ENCODE measurements around the gene KCP. TPM values are rescaled to one million over a fixed set of nuclear protein-coding genes. Genes with fewer than 3 reads are reported as not detected.

Gene KCP
- total and polyA plus RNA-seq, 8 donors: 0.73 to 2.3 (median 1.6) TPM; not detected in 5

- TF ChIP-seq, protein P1, sequence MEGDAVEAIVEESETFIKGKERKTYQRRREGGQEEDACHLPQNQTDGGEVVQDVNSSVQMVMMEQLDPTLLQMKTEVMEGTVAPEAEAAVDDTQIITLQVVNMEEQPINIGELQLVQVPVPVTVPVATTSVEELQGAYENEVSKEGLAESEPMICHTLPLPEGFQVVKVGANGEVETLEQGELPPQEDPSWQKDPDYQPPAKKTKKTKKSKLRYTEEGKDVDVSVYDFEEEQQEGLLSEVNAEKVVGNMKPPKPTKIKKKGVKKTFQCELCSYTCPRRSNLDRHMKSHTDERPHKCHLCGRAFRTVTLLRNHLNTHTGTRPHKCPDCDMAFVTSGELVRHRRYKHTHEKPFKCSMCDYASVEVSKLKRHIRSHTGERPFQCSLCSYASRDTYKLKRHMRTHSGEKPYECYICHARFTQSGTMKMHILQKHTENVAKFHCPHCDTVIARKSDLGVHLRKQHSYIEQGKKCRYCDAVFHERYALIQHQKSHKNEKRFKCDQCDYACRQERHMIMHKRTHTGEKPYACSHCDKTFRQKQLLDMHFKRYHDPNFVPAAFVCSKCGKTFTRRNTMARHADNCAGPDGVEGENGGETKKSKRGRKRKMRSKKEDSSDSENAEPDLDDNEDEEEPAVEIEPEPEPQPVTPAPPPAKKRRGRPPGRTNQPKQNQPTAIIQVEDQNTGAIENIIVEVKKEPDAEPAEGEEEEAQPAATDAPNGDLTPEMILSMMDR (IDR thresholded peaks at IDR 0.05): no peak
- TF ChIP-seq POLR2AphosphoS5 (IDR thresholded peaks at IDR 0.05) (no peak), POLR2A (IDR thresholded peaks at IDR 0.05) (no peak), EP300 (IDR thresholded peaks at IDR 0.05) (no peak)
- Histone ChIP-seq H3K4me3 (no peak overlapping the region), H3K27ac (no peak overlapping the region), H3K27me3 (peaks cover 0 to 37% (median 7%) of the 10 kb centered on the region in 3 donors), H3K9me3 (peaks cover 0 to 9% (median 0%) of the 10 kb centered on the region in 4 donors), H3K36me3 (no peaks in the 10 kb centered on the region), H3K4me1 (peaks cover 0 to 15% (median 3%) of the 10 kb centered on the region in 4 donors)
- intact Hi-C loops (cut with DNase I; ENCODE audit: low total_unique reads): no loop called here
- WGBS, 5 donors: 77 to 85% (median 83%) methylated on average over 5 to 14 of the region's 14 CpGs
- DNase-seq: no peak
Observed at GRCh38 chr7:128903621-128904361, 6.7 kb downstream of the KCP start.

DNA sequence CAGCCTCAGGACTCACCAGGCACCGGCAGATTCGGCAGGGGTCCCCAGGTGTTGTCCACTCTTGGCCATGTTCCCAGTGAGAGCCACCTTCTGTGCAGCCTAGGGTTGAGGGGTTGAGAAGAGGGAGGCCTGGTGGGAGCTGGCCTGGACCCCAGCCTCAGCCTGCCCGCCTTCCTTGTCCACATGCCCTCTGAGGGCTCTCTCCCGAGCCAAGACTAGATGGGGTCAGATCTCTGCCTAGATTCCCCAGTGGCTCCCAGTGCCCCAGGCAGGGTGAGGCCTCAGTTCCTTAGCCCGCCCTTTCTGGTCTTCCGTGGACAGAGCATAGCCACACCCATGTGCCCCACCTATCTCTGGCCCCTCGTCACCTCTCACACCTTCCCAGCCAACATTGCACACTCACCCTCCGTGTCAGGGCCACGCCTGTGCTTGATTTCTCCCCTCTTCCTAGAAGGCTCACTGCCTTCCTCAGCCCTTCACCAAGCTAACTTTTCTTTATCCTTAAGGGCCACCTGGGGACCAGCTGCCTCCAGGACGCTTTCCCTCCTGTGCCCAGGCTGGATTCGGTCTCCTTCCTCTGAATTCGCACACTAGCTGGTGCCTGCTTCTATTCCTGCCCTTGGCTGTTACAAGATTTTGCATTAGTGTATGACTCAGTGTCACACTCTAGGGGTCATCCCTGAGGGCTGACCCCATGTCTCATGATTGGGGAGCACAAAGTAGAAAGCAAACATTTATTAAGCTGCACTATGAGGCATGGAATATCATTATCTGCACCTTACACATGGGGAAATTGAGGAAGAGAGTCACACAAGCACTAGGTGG is 7.5 kb downstream of the KCP start:
- Histone ChIP-seq H3K27me3 (peaks cover 0 to 30% (median 3%) of the 10 kb centered on the region in 3 donors), H3K9me3 (peaks cover 0 to 9% (median 0%) of the 10 kb centered on the region in 4 donors), H3K4me1 (peaks cover 0 to 15% (median 3%) of the 10 kb centered on the region in 4 donors), H3K27ac (no peak overlapping the region), H3K4me3 (no peak overlapping the region), H3K36me3 (no peaks in the 10 kb centered on the region)
- peak in 1 of 2 donors; percentile 44 for DNase-seq
- intact Hi-C loops (cut with DNase I; ENCODE audit: low total_unique reads): no loop called here
- TF ChIP-seq EP300 (IDR thresholded peaks at IDR 0.05): no peak
- no peak for TF ChIP-seq POLR2A (IDR thresholded peaks at IDR 0.05)
- TF ChIP-seq, protein P1 (IDR thresholded peaks at IDR 0.05): no peak
- TF ChIP-seq POLR2AphosphoS5 (IDR thresholded peaks at IDR 0.05): no peak
- 52 to 69% (median 62%) methylated on average over 11 to 12 of the region's 12 CpGs for WGBS, 5 donors

GRCh38 chr7:128900237-128900636 is 10.3 kb downstream of the KCP start:
- Histone ChIP-seq H3K36me3 (no peaks in the 10 kb centered on the region), H3K27me3 (peaks cover 0 to 12% (median 0%) of the 10 kb centered on the region in 3 donors), H3K4me3 (no peak overlapping the region), H3K4me1 (peaks cover 0 to 15% (median 3%) of the 10 kb centered on the region in 4 donors), H3K9me3 (peaks cover 0 to 9% (median 0%) of the 10 kb centered on the region in 4 donors), H3K27ac (no peak overlapping the region)
- intact Hi-C loops (cut with DNase I; ENCODE audit: low total_unique reads): no loop called here
- WGBS, 5 donors: 57 to 69% (median 63%) methylated on average over 1 of the region's 1 CpG
- TF ChIP-seq, protein P1 (IDR thresholded peaks at IDR 0.05): no peak
- TF ChIP-seq EP300 (IDR thresholded peaks at IDR 0.05) (no peak), POLR2AphosphoS5 (IDR thresholded peaks at IDR 0.05) (no peak), POLR2A (IDR thresholded peaks at IDR 0.05) (no peak)
- DNase-seq: no peak

DNA sequence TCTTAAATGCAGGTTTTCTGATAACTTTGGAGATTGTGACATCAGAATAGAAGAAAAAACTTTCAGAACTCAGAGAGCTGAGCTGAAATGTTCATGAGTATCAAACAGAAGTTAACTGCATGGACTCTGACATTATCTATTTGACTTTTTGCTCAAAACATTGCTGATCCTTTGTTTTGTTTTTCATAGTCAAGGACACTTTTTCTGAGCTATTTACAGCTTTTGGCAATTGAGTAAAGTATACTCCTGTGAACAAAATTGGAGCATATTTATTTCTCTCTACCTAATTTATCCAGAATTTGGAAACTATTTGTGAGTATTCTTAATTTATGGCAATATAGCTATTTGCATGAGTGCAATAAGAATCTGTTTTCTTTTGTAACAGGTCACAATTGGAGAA is 11.1 kb downstream of the KCP start:
- H3K4me1 ChIP-seq: peaks cover 0 to 12% (median 1%) of the 10 kb centered on the region in 4 donors
- no peak for DNase-seq
- H3K27ac ChIP-seq: no peak overlapping the region
- TF ChIP-seq POLR2A (IDR thresholded peaks at IDR 0.05) (no peak), EP300 (IDR thresholded peaks at IDR 0.05) (no peak), POLR2AphosphoS5 (IDR thresholded peaks at IDR 0.05) (no peak)
- TF ChIP-seq, protein P1 (IDR thresholded peaks at IDR 0.05): no peak
- intact Hi-C loops (cut with DNase I; ENCODE audit: low total_unique reads): no loop called here
- H3K4me3 ChIP-seq: no peak overlapping the region
- H3K9me3 ChIP-seq: peaks cover 0 to 9% (median 0%) of the 10 kb centered on the region in 4 donors
- peaks cover 0 to 10% (median 0%) of the 10 kb centered on the region in 3 donors for H3K27me3 ChIP-seq
- no peaks in the 10 kb centered on the region for H3K36me3 ChIP-seq

Data from stomach (tissue), 9 donors.